ENCODE measurements around the gene SLC36A4.
"Not testable (repeated sequence)": the region's sequence is repeated elsewhere in the genome, so short reads cannot be mapped to it uniquely, and the experiment has no call there.

DNA sequence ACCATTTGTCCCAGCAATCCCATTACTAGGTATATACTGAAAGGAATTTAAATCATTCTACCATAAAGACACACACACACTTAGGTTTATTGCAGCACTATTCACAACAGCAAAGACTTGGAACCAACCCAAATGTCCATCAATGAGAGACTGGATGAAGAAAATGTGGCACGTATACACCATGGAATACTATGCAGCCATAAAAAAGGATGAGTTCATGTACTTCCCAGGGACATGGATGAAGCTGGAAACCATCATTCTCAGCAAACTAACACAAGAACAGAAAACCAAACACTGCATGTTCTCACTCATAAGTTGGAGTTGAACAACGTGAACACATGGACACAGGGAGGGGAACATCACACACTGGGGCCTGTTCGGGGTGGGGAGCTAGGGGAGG is 49.0 kb upstream of the SLC36A4 start:
- TF ChIP-seq CTCF, POLR2A (IDR thresholded peaks at IDR 0.05): not testable (repeated sequence)

Data from lower leg skin (tissue), 3 donors.